IMR-90 (cell line): ENCODE data around the gene ZNF132. TPM values are rescaled to one million over a fixed set of nuclear protein-coding genes. Genes with fewer than 3 reads are reported as not detected.
A peak's percentile ranks its signal among the peaks of the same experiment; 100 is the strongest.
"Not testable (repeated sequence)": the region's sequence is repeated elsewhere in the genome, so short reads cannot be mapped to it uniquely, and the experiment has no call there.

Experiments used
- ATAC-seq: fragments of 200-7000 bp; cut with Tn5 transposase; 2 replicates; pipeline ENCODE4 v1.9.1; 2020; ENCODE audit warnings: low read depth, mild to moderate bottlenecking, moderate library complexity
- BruUV-seq: library from RNA; stranded (reverse); fragments of 400-500 nt; replicated peaks from 2 replicates; lab custom pipeline; 2021; lab: Mats Ljungman, UMichigan
- CTCF ChIA-PET: fragments of 300-600 bp; formaldehyde crosslinking; extraction: SDS; loops from one replicate; lab custom pipeline; 2021; ENCODE audit warnings: antibody characterized with exemption; lab: Yijun Ruan, JAX
- POLR2A ChIA-PET: fragments of 300-600 bp; sonication (Branson Sonifier 250); formaldehyde crosslinking; loops from one replicate; lab custom pipeline; 2022; ENCODE audit warnings: antibody characterized with exemption; ENCODE audit not compliant: unreplicated experiment; lab: Charles Lee
- DNase-seq: peaks from one replicate; pipeline ENCODE4 v3.0.0; 2013
- H2AFZ ChIP-seq: replicated peaks from 2 replicates; pipeline ENCODE3; 2013; ENCODE audit warnings: low read length, mild to moderate bottlenecking; ENCODE audit not compliant: poor library complexity
- H2AK5ac ChIP-seq: 2 replicates; pipeline ENCODE4 v1.6.1; 2013; ENCODE audit warnings: low read depth, low read length, inconsistent platforms
- H2AK9ac ChIP-seq: replicated peaks from 2 replicates; pipeline ENCODE3; 2013; ENCODE audit warnings: mild to moderate bottlenecking, low read depth, low read length, moderate library complexity; ENCODE audit not compliant: poor library complexity
- H2BK120ac ChIP-seq: 2 replicates; pipeline ENCODE4 v1.6.1; 2013; ENCODE audit warnings: low read depth, low read length, inconsistent platforms
- H2BK15ac ChIP-seq: 3 replicates; pipeline ENCODE4 v1.6.1; 2013; ENCODE audit warnings: low read depth, low read length, inconsistent platforms
- H2BK20ac ChIP-seq: 2 replicates; pipeline ENCODE4 v1.6.1; 2013; ENCODE audit warnings: low read depth, mild to moderate bottlenecking, inconsistent platforms, low read length, moderate library complexity
- H2BK5ac ChIP-seq: 2 replicates; pipeline ENCODE4 v1.6.1; 2013; ENCODE audit warnings: mild to moderate bottlenecking, low read depth, low read length, inconsistent platforms; ENCODE audit not compliant: poor library complexity, severe bottlenecking
- H3K14ac ChIP-seq: replicated peaks from 2 replicates; pipeline ENCODE4 v1.6.1; 2013; ENCODE audit warnings: low read depth, low read length, inconsistent platforms
- H3K18ac ChIP-seq: 2 replicates; pipeline ENCODE4 v1.6.1; 2013; ENCODE audit warnings: low read depth, low read length, control low read depth
- H3K23ac ChIP-seq: 2 replicates; pipeline ENCODE4 v1.6.1; 2013; ENCODE audit warnings: low read depth, low read length, inconsistent platforms
- H3K27ac ChIP-seq: 2 replicates; pipeline ENCODE4 v1.5.1; 2013; ENCODE audit warnings: mild to moderate bottlenecking, control low read depth, low read length; ENCODE audit not compliant: insufficient read depth
- H3K27me3 ChIP-seq: 2 replicates; pipeline ENCODE4 v1.6.1; 2013; ENCODE audit warnings: low read length; ENCODE audit not compliant: control insufficient read depth, insufficient read depth
- H3K36me3 ChIP-seq: 2 replicates; pipeline ENCODE4 v1.6.1; 2013; ENCODE audit warnings: low read length, mixed read lengths; ENCODE audit not compliant: control insufficient read depth, insufficient read depth
- H3K4ac ChIP-seq: 2 replicates; pipeline ENCODE4 v1.6.1; 2013; ENCODE audit warnings: low read depth, low read length, inconsistent platforms
- H3K4me1 ChIP-seq: 2 replicates; pipeline ENCODE4 v1.6.1; 2013; ENCODE audit warnings: low read length, mixed read lengths; ENCODE audit not compliant: control insufficient read depth, insufficient read depth
- H3K4me2 ChIP-seq: 2 replicates; pipeline ENCODE4 v1.6.1; 2013; ENCODE audit warnings: low read depth, mild to moderate bottlenecking, control low read depth, low read length, moderate library complexity
- H3K4me3 ChIP-seq: 2 replicates; pipeline ENCODE4 v1.5.1; 2013; ENCODE audit warnings: low read depth, mild to moderate bottlenecking, control low read depth, low read length, moderate library complexity; ENCODE audit not compliant: insufficient read depth
- H3K56ac ChIP-seq: 2 replicates; pipeline ENCODE4 v1.6.1; 2013; ENCODE audit warnings: low read length, inconsistent platforms; ENCODE audit not compliant: insufficient read depth; ENCODE audit errors: extremely low read depth
- H3K79me1 ChIP-seq, 2 experiments: 2 replicates each; pipeline ENCODE4 v1.6.1; 2013; ENCODE audit warnings: low read length in 2 of 2, inconsistent platforms in 1 of 2, low read depth in 1 of 2
- H3K9ac ChIP-seq: 2 replicates; pipeline ENCODE4 v1.6.1; 2013; ENCODE audit warnings: low read depth, low read length, control low read depth
- H3K9me1 ChIP-seq: 2 replicates; pipeline ENCODE4 v1.6.1; 2013; ENCODE audit warnings: low read length, inconsistent platforms; ENCODE audit not compliant: insufficient read depth
- H3K9me3 ChIP-seq: 2 replicates; pipeline ENCODE4 v1.6.1; 2013; ENCODE audit warnings: low read length; ENCODE audit not compliant: control insufficient read depth, insufficient read depth
- H4K20me1 ChIP-seq: 2 replicates; pipeline ENCODE4 v1.6.1; 2013; ENCODE audit warnings: low read length, inconsistent platforms; ENCODE audit not compliant: insufficient read depth
- H4K5ac ChIP-seq: 2 replicates; pipeline ENCODE4 v1.6.1; 2013; ENCODE audit warnings: mild to moderate bottlenecking, low read depth, low read length, control low read depth
- H4K8ac ChIP-seq, 2 experiments: 2 replicates each; pipeline ENCODE4 v1.6.1; 2013; ENCODE audit warnings: low read depth in 2 of 2, low read length in 2 of 2, control low read depth in 1 of 2, inconsistent platforms in 1 of 2
- H4K91ac ChIP-seq: 2 replicates; pipeline ENCODE4 v1.6.1; 2013; ENCODE audit warnings: low read depth, low read length, inconsistent platforms; ENCODE audit not compliant: insufficient read depth
- MAFK ChIP-seq: IDR thresholded peaks from 2 replicates; pipeline ENCODE4 v1.6.1; 2012; ENCODE audit warnings: low read depth, low read length, improper control_type of control experiment
- RCOR1 ChIP-seq: IDR thresholded peaks from 2 replicates; pipeline ENCODE4 v1.6.1; 2012; ENCODE audit warnings: mild to moderate bottlenecking, low read length, improper control_type of control experiment; ENCODE audit not compliant: insufficient replicate concordance
- RFX5 ChIP-seq: IDR thresholded peaks from 2 replicates; pipeline ENCODE4 v1.8.0; 2012; ENCODE audit warnings: low read depth, mild to moderate bottlenecking, low read length, moderate library complexity
- USF2 ChIP-seq: fragments of 150-350 bp; IDR thresholded peaks from 2 replicates; pipeline ENCODE4 v1.6.1; 2017; ENCODE audit warnings: mild to moderate bottlenecking, antibody characterized with exemption, low read length, low read depth
- WGBS, 2 experiments: methylation state at CpG; one replicate each; pipeline versions ENCODE4 v1.1.5 to v1.1.7; 2013; ENCODE audit warnings: missing lambda C conversion rate in 2 of 2; ENCODE audit not compliant: insufficient read length in 1 of 2; ENCODE audit errors: extremely low coverage in 2 of 2; 5-methylcytosine and 5-hydroxymethylcytosine counted together
- dilution Hi-C: fragments of 300-500 bp; cut with HindIII; formaldehyde crosslinking; loops from one replicate; pipeline ENCODE4 v1.14.3; 2018; ENCODE audit warnings: low sequenced_read_pairs; ENCODE audit not compliant: unreplicated experiment
- in situ Hi-C: fragments of 300-500 bp; cut with MboI; formaldehyde crosslinking; loops from 3 replicates; pipeline ENCODE4 v1.14.3; 2019; ENCODE audit warnings: low sequenced_read_pairs, inconsistent platforms, mixed read lengths
- intact Hi-C: fragments of 100-400 bp; cut with micrococcal nuclease; formaldehyde crosslinking; loops from 2 replicates; pipeline ENCODE4 v1.10.0; 2022
- polyA plus RNA-seq, 3 experiments: library from polyadenylated mRNA; depleted of rRNA; stranded (reverse); fragments of >200 nt; gene quantifications; 2 replicates each; pipeline ENCODE4 v1.2.3, GENCODE V29; 2012; ENCODE audit warnings: low replicate concordance in 1 of 3
- total RNA-seq: library from RNA; depleted of rRNA; stranded (reverse); fragments of >200 nt; gene quantifications from 2 replicates; pipeline ENCODE4 v1.2.3, GENCODE V29; 2012

ZNF132 gene
- total and polyA plus RNA-seq, 2 of the 4 experiments (the other 2 are of a cell fraction), result 2.4 to 13.6 TPM

DNA sequence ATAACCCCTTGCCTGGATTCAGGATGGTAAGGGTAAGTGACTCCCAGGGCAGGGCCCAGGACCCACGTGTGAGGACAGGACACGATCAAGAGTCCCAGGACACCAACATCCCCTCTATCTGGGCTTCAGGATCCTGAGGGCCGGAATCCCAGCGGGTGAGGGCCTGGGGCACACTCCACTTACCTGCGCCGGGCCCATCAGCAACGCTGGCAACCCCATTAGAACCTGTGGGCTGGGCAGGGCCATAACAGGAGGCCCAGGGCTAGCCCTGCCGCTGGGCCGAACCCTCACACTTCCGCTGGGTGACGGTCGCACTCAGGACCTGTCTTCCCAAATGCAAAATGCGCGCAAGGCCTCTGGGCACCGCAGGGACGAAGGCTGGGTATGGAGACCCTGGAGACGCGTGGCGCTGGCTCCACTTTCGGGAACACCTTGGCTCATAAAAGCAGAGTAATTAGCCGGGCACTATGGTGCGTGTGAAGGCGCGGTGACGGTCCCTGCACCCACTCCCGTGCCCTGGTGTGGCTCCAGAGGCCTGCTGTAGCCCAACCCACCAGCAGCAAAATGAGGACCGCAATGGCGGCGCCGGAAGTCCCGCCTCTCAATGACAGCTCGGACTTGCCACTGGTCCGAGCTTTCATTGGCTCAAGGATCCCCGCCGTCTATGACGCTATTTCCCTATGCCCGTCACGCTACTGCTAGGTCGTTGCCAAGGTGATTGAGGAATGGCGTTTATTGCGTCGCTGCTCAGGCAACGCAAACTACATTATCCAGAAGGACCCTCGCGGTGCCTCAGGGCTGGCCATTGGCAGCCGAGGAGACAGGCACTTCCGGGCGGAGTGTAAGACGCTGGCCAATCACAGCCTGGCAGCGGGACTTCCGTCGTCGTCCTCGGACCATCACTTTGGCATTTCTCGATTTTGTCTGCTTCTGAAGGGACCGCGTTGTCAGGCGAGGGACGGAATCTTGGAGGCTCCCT, at the start of gene ZNF132 (continued):
- no peak for TF ChIP-seq MAFK
- TF ChIP-seq RFX5, result 0 out of 2 replicates have a peak, but pooled peaks have one; percentile 6
- TF ChIP-seq USF2, result peak; percentile 3; the same call in 1 of the 2 replicates
- TF ChIP-seq RCOR1, result no peak

GRCh38 chr19:58484349-58484748, 44.4 kb upstream of the ZNF132 start:
- H2BK20ac ChIP-seq, ATAC-seq, in situ Hi-C loops, dilution Hi-C loops, H3K4me2 ChIP-seq, intact Hi-C loops, H4K91ac ChIP-seq, H3K56ac ChIP-seq, CTCF ChIA-PET, H3K4me1 ChIP-seq, H3K4me3 ChIP-seq, H3K18ac ChIP-seq, H3K9ac ChIP-seq, H3K27ac ChIP-seq, H2BK5ac ChIP-seq, BruUV-seq, H3K14ac ChIP-seq, H3K27me3 ChIP-seq, H3K36me3 ChIP-seq, H4K5ac ChIP-seq, H3K79me1 ChIP-seq, H2AK9ac ChIP-seq, H3K4ac ChIP-seq, H4K8ac ChIP-seq, H2AK5ac ChIP-seq, H2BK120ac ChIP-seq, H2BK15ac ChIP-seq, H3K23ac ChIP-seq, H3K9me1 ChIP-seq, H3K9me3 ChIP-seq, H2AFZ ChIP-seq, H4K20me1 ChIP-seq, DNase-seq: not testable (repeated sequence)
- POLR2A ChIA-PET, result interaction anchor here (0.6 kb wide), 1 partner anchor 9 kb away, joined by 3 read pairs; no protein-coding TSS in a partner anchor
- WGBS, 2 experiments, result 100% methylated on average over 1 of the region's 5 CpGs; no CpG with 5 or more reads in 1 of the 2 experiments
